Measurements from ENCODE around the gene SMIM12.

GRCh38 chr1:34899471-34899870, 39.9 kb upstream of the SMIM12 start:
- no peak for TF ChIP-seq GATA2 (IDR thresholded peaks at IDR 0.05; ENCODE audit: low read depth, low read length)
- no peak for TF ChIP-seq GATA3 (IDR thresholded peaks at IDR 0.05; ENCODE audit: low read depth, low read length)
